Measurements from ENCODE around the gene CC2D2A.

Gene CC2D2A

GRCh38 chr4:15470128-15470475 lies 420 bp downstream of the CC2D2A start:
- H3K36me3 ChIP-seq (ENCODE audit: insufficient read depth, low read depth, low read length), result no peaks in the 10 kb centered on the region
- H3K27ac ChIP-seq (ENCODE audit: low read length), result no peak overlapping the region
- H3K9me3 ChIP-seq (ENCODE audit: insufficient read depth, low read depth, low read length), result no peaks in the 10 kb centered on the region
- H3K4me3 ChIP-seq (ENCODE audit: low read length), result peak overlapping the region; percentile 68
- no peaks in the 10 kb centered on the region for H3K27me3 ChIP-seq (ENCODE audit: insufficient read depth, low read length)
- peak overlapping the region; percentile 52; the same call in 1 of the 2 replicates for H3K9ac ChIP-seq (ENCODE audit: low read depth, low read length)
- H3K4me1 ChIP-seq (ENCODE audit: insufficient read depth, low read length), result peaks cover 30% of the 10 kb centered on the region; the same call in 1 of the 2 replicates

- Histone ChIP-seq H3K9ac (ENCODE audit: low read depth, low read length) (no peak overlapping the region), H3K27me3 (ENCODE audit: insufficient read depth, low read length) (no peaks in the 10 kb centered on the region), H3K36me3 (ENCODE audit: insufficient read depth, low read depth, low read length) (0 out of 2 replicates have a peak, but pooled peaks cover 3% of the 10 kb centered on the region), H3K9me3 (ENCODE audit: insufficient read depth, low read depth, low read length) (no peaks in the 10 kb centered on the region), H3K4me1 (ENCODE audit: insufficient read depth, low read length) (peaks cover 18% of the 10 kb centered on the region; the same call in 1 of the 2 replicates), H3K4me3 (ENCODE audit: low read length) (no peak overlapping the region), H3K27ac (ENCODE audit: low read length) (no peak overlapping the region)
These were observed 6.7 kb downstream of the CC2D2A start for GRCh38 chr4:15476396-15476795.

- H3K27ac ChIP-seq (ENCODE audit: low read length), result no peak overlapping the region
- peak overlapping the region; percentile 77; the same call in 1 of the 2 replicates for H3K4me3 ChIP-seq (ENCODE audit: low read length)
- peak overlapping the region; percentile 83; the same call in 1 of the 2 replicates for H3K9ac ChIP-seq (ENCODE audit: low read depth, low read length)
These were observed 9.0 kb downstream of the CC2D2A start for GRCh38 chr4:15478724-15479088.

GRCh38 chr4:15479089-15479912 lies 9.6 kb downstream of the CC2D2A start:
- Histone ChIP-seq H3K9ac (ENCODE audit: low read depth, low read length) (peak overlapping the region; percentile 83), H3K27ac (ENCODE audit: low read length) (peak overlapping the region; percentile 70)

More at GRCh38 chr4:15478724-15479088, 9.0 kb downstream of the CC2D2A start:
- Histone ChIP-seq H3K9me3 (ENCODE audit: insufficient read depth, low read depth, low read length) (no peaks in the 10 kb centered on the region), H3K36me3 (ENCODE audit: insufficient read depth, low read depth, low read length) (0 out of 2 replicates have a peak, but pooled peaks cover 3% of the 10 kb centered on the region), H3K4me1 (ENCODE audit: insufficient read depth, low read length) (peaks cover 8% of the 10 kb centered on the region; the same call in 1 of the 2 replicates), H3K27me3 (ENCODE audit: insufficient read depth, low read length) (no peaks in the 10 kb centered on the region)

GRCh38 chr4:15479913-15480185 lies 10.2 kb downstream of the CC2D2A start:
- Histone ChIP-seq H3K9me3 (ENCODE audit: insufficient read depth, low read depth, low read length) (no peaks in the 10 kb centered on the region), H3K4me1 (ENCODE audit: insufficient read depth, low read length) (peaks cover 8% of the 10 kb centered on the region; the same call in 1 of the 2 replicates), H3K4me3 (ENCODE audit: low read length) (peak overlapping the region; percentile 77), H3K27me3 (ENCODE audit: insufficient read depth, low read length) (no peaks in the 10 kb centered on the region), H3K36me3 (ENCODE audit: insufficient read depth, low read depth, low read length) (0 out of 2 replicates have a peak, but pooled peaks cover 3% of the 10 kb centered on the region), H3K9ac (ENCODE audit: low read depth, low read length) (peak overlapping the region; percentile 83), H3K27ac (ENCODE audit: low read length) (peak overlapping the region; percentile 70)

More at GRCh38 chr4:15479089-15479912, 9.6 kb downstream of the CC2D2A start:
- Histone ChIP-seq H3K27me3 (ENCODE audit: insufficient read depth, low read length) (no peaks in the 10 kb centered on the region), H3K36me3 (ENCODE audit: insufficient read depth, low read depth, low read length) (0 out of 2 replicates have a peak, but pooled peaks cover 3% of the 10 kb centered on the region), H3K4me3 (ENCODE audit: low read length) (peak overlapping the region; percentile 77), H3K9me3 (ENCODE audit: insufficient read depth, low read depth, low read length) (no peaks in the 10 kb centered on the region), H3K4me1 (ENCODE audit: insufficient read depth, low read length) (peaks cover 8% of the 10 kb centered on the region; the same call in 1 of the 2 replicates)

GRCh38 chr4:15481961-15482745 lies 12.5 kb downstream of the CC2D2A start:
- H3K4me3 ChIP-seq (ENCODE audit: low read length), result no peak overlapping the region
- H3K9me3 ChIP-seq (ENCODE audit: insufficient read depth, low read depth, low read length), result peaks cover under 1% of the 10 kb centered on the region; the same call in 1 of the 2 replicates
- H3K36me3 ChIP-seq (ENCODE audit: insufficient read depth, low read depth, low read length), result 0 out of 2 replicates have a peak, but pooled peaks cover 3% of the 10 kb centered on the region
- peaks cover 8% of the 10 kb centered on the region; the same call in 1 of the 2 replicates for H3K4me1 ChIP-seq (ENCODE audit: insufficient read depth, low read length)
- no peak overlapping the region for H3K27ac ChIP-seq (ENCODE audit: low read length)
- no peak overlapping the region for H3K9ac ChIP-seq (ENCODE audit: low read depth, low read length)
- no peaks in the 10 kb centered on the region for H3K27me3 ChIP-seq (ENCODE audit: insufficient read depth, low read length)

GRCh38 chr4:15482842-15483241 lies 13.2 kb downstream of the CC2D2A start:
- Histone ChIP-seq H3K27ac (ENCODE audit: low read length) (no peak overlapping the region), H3K4me1 (ENCODE audit: insufficient read depth, low read length) (peaks cover 8% of the 10 kb centered on the region; the same call in 1 of the 2 replicates), H3K4me3 (ENCODE audit: low read length) (no peak overlapping the region), H3K9me3 (ENCODE audit: insufficient read depth, low read depth, low read length) (peaks cover 4% of the 10 kb centered on the region; the same call in 1 of the 2 replicates), H3K36me3 (ENCODE audit: insufficient read depth, low read depth, low read length) (0 out of 2 replicates have a peak, but pooled peaks cover 3% of the 10 kb centered on the region), H3K9ac (ENCODE audit: low read depth, low read length) (no peak overlapping the region), H3K27me3 (ENCODE audit: insufficient read depth, low read length) (no peaks in the 10 kb centered on the region)

- Histone ChIP-seq H3K27me3 (ENCODE audit: insufficient read depth, low read length) (no peaks in the 10 kb centered on the region), H3K9me3 (ENCODE audit: insufficient read depth, low read depth, low read length) (peaks cover 4% of the 10 kb centered on the region; the same call in 1 of the 2 replicates), H3K36me3 (ENCODE audit: insufficient read depth, low read depth, low read length) (no peaks in the 10 kb centered on the region), H3K4me3 (ENCODE audit: low read length) (no peak overlapping the region), H3K4me1 (ENCODE audit: insufficient read depth, low read length) (no peaks in the 10 kb centered on the region), H3K9ac (ENCODE audit: low read depth, low read length) (no peak overlapping the region), H3K27ac (ENCODE audit: low read length) (no peak overlapping the region)
These were observed 18.5 kb downstream of the CC2D2A start for GRCh38 chr4:15488136-15488535.

- Histone ChIP-seq H3K9ac (ENCODE audit: low read depth, low read length) (no peak overlapping the region), H3K27ac (ENCODE audit: low read length) (no peak overlapping the region), H3K4me3 (ENCODE audit: low read length) (no peak overlapping the region), H3K36me3 (ENCODE audit: insufficient read depth, low read depth, low read length) (no peaks in the 10 kb centered on the region), H3K9me3 (ENCODE audit: insufficient read depth, low read depth, low read length) (peaks cover 4% of the 10 kb centered on the region; the same call in 1 of the 2 replicates), H3K4me1 (ENCODE audit: insufficient read depth, low read length) (no peaks in the 10 kb centered on the region), H3K27me3 (ENCODE audit: insufficient read depth, low read length) (no peaks in the 10 kb centered on the region)
These were observed 19.2 kb downstream of the CC2D2A start for GRCh38 chr4:15488658-15489470.

- Histone ChIP-seq H3K27ac (ENCODE audit: low read length) (no peak overlapping the region), H3K9ac (ENCODE audit: low read depth, low read length) (no peak overlapping the region), H3K9me3 (ENCODE audit: insufficient read depth, low read depth, low read length) (peaks cover 4% of the 10 kb centered on the region; the same call in 1 of the 2 replicates), H3K36me3 (ENCODE audit: insufficient read depth, low read depth, low read length) (no peaks in the 10 kb centered on the region), H3K4me3 (ENCODE audit: low read length) (no peak overlapping the region), H3K27me3 (ENCODE audit: insufficient read depth, low read length) (no peaks in the 10 kb centered on the region), H3K4me1 (ENCODE audit: insufficient read depth, low read length) (no peaks in the 10 kb centered on the region)
These were observed 19.9 kb downstream of the CC2D2A start for GRCh38 chr4:15489551-15489950.

- no peaks in the 10 kb centered on the region for H3K4me1 ChIP-seq (ENCODE audit: insufficient read depth, low read length)
- no peak overlapping the region for H3K9ac ChIP-seq (ENCODE audit: low read depth, low read length)
- H3K9me3 ChIP-seq (ENCODE audit: insufficient read depth, low read depth, low read length), result peaks cover 3% of the 10 kb centered on the region; the same call in 1 of the 2 replicates
- H3K27ac ChIP-seq (ENCODE audit: low read length), result no peak overlapping the region
- H3K27me3 ChIP-seq (ENCODE audit: insufficient read depth, low read length), result no peaks in the 10 kb centered on the region
- no peak overlapping the region for H3K4me3 ChIP-seq (ENCODE audit: low read length)
- H3K36me3 ChIP-seq (ENCODE audit: insufficient read depth, low read depth, low read length), result no peaks in the 10 kb centered on the region
These were observed 23.7 kb downstream of the CC2D2A start for GRCh38 chr4:15493411-15493810.

Measured in iPS-20b (cell line).